A549 treated with CpdA at 1 μM for 4 hours (cell line): Measurements from ENCODE around the gene UTP11. TPM values are rescaled to one million over a fixed set of nuclear protein-coding genes. Genes with fewer than 3 reads are reported as not detected.

Experiments used
- total RNA-seq: library from RNA; stranded (reverse); fragments of 200-300 nt; extraction: Qiagen RNA extraction; gene quantifications from 5 replicates; pipeline ENCODE4 v1.2.3, GENCODE V29; 2022; ENCODE audit warnings: low read depth

UTP11 gene, protein sequence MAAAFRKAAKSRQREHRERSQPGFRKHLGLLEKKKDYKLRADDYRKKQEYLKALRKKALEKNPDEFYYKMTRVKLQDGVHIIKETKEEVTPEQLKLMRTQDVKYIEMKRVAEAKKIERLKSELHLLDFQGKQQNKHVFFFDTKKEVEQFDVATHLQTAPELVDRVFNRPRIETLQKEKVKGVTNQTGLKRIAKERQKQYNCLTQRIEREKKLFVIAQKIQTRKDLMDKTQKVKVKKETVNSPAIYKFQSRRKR
- 41.0 to 78.4 TPM (median 46.6 TPM) in 5 replicates for total RNA-seq

DNA sequence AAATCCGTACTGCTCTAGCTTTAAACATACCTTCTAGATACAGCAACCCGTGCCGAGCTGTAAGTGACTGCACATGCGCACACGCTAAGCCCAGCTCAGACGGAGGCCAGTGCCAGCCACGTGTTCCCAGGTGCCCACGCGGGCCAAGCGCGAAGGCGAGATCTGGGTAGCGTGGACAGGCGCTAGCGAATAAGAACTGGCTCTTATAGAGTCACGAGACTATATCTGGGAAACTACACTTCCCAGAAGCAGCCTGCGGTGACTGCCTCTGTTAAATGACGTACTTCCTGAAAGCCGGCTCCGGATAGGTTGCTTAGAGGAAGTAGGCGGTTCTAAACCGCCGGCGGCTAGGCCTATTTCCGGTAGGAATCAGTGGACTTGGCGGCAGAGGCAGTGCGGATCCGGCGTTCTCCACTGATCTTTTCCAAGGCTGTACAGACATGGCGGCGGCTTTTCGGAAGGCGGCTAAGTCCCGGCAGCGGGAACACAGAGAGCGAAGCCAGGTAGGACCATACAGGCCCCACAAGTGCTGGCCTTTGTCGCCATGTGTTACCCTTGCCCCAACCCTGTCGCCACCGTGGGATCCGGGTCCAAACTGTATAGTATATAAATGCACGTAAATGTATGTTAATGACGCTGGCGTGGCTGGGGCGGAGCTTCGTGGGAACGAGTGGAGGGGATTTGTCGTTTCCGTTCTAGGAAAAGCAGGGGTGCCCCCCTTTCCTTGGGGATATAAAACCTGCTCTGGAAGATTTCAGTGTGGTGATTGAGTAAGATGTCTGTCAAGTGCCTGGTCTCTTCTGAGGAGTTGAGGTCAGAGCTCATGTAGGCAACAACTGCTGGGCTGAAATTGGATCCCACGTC is at the start of gene UTP11:
Gene UTP11 (plus strand): TSS at position 372 of the 864 bp plus-strand sequence. CDS start 69 bp downstream, at position 441.

GRCh38 chr1:38005195-38006007 is 7.1 kb upstream of the UTP11 start, which contains the start of gene FHL3:
Gene FHL3, minus strand, starts transcription at chr1:38005514. Its CDS starts 6,102 bp downstream, at chr1:37999412.

GRCh38 chr1:38046333-38046883 is 33.9 kb downstream of the UTP11 start, which contains the start of gene POU3F1:
Gene POU3F1, minus strand, starts transcription at chr1:38046793. Its CDS starts 50 bp downstream, at chr1:38046743.

Other genes with a start within 250 kb of the UTP11 start
- 0.51 to 0.91 TPM (median 0.62 TPM) in 5 replicates for gene EPHA10, start 247.6 kb upstream of the UTP11 start, total RNA-seq
- gene MANEAL, start 218.9 kb upstream of the UTP11 start, total RNA-seq = 22.2 to 27.6 TPM (median 25.3 TPM) in 5 replicates
- 31.0 to 60.3 TPM (median 56.3 TPM) in 5 replicates for gene C1orf122, start 204.9 kb upstream of the UTP11 start, total RNA-seq
- gene YRDC, start 204.5 kb upstream of the UTP11 start, total RNA-seq = 13.9 to 19.8 TPM (median 18.9 TPM) in 5 replicates
- 4.0 to 4.8 TPM (median 4.6 TPM) in 5 replicates for gene MTF1, start 153.1 kb upstream of the UTP11 start, total RNA-seq
- gene INPP5B, start 65.7 kb upstream of the UTP11 start, total RNA-seq = 4.7 to 6.2 TPM (median 5.0 TPM) in 5 replicates
- gene SF3A3, start 22.7 kb upstream of the UTP11 start, total RNA-seq = 55.5 to 103 TPM (median 57.3 TPM) in 5 replicates
- 6.6 to 9.6 TPM (median 8.1 TPM) in 5 replicates for gene FHL3, start 7.2 kb upstream of the UTP11 start, total RNA-seq
- 0.06 TPM in 1 of 5 replicates, not detected in the others for gene POU3F1, start 34.1 kb downstream of the UTP11 start, total RNA-seq